GM12873 (cell line): ENCODE measurements around the gene SPON1.

Experiments used
- TF ChIP-seq, protein P1 (sequence below): IDR thresholded peaks from 2 replicates; pipeline ENCODE4 v1.5.1; 2012; ENCODE audit warnings: low read depth, mild to moderate bottlenecking, moderate library complexity, low read length, control low read depth; ENCODE audit not compliant: insufficient read depth; ENCODE audit errors: missing control alignments

SPON1 gene

DNA sequence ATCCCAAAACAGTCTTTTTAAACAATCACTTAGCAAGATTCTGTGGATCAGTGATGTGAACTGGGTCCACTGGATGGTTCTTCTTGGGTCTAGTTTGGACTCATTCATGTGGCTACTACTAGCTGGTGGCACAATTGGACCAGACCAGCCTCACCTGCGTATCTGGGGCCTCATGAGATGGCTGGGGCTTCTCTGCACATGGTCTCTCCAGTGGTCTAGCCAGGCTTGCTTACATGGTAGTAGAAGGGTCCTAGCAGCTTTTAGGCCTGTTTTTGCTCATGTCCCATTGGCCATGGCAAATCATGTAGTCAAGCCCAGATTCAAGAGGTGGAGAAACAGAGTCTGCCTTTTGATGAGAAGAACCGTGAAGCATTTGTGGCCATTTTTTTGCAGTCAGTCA, 302.4 kb downstream of the SPON1 start:
- TF ChIP-seq, protein P1, sequence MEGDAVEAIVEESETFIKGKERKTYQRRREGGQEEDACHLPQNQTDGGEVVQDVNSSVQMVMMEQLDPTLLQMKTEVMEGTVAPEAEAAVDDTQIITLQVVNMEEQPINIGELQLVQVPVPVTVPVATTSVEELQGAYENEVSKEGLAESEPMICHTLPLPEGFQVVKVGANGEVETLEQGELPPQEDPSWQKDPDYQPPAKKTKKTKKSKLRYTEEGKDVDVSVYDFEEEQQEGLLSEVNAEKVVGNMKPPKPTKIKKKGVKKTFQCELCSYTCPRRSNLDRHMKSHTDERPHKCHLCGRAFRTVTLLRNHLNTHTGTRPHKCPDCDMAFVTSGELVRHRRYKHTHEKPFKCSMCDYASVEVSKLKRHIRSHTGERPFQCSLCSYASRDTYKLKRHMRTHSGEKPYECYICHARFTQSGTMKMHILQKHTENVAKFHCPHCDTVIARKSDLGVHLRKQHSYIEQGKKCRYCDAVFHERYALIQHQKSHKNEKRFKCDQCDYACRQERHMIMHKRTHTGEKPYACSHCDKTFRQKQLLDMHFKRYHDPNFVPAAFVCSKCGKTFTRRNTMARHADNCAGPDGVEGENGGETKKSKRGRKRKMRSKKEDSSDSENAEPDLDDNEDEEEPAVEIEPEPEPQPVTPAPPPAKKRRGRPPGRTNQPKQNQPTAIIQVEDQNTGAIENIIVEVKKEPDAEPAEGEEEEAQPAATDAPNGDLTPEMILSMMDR = no peak

DNA sequence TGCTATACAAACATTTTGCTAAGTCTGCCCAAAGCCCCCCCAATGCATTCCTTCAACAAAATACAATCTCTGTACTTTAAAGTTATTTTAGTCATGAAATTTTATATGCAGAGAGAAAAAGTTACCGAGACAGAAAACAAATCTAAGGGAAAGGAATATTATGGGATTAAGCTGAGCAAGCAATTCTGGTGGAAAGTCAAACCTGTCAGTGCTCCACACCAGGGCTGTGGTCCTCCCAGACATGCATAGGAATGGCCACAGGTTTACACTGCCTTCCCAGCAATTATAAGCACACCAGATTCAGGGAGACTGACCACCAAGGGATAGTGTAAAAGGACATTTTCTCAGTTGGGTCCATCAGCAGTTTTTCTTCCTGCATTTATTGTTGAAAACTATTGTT, 304.1 kb downstream of the SPON1 start:
- TF ChIP-seq, protein P1 = no peak

DNA sequence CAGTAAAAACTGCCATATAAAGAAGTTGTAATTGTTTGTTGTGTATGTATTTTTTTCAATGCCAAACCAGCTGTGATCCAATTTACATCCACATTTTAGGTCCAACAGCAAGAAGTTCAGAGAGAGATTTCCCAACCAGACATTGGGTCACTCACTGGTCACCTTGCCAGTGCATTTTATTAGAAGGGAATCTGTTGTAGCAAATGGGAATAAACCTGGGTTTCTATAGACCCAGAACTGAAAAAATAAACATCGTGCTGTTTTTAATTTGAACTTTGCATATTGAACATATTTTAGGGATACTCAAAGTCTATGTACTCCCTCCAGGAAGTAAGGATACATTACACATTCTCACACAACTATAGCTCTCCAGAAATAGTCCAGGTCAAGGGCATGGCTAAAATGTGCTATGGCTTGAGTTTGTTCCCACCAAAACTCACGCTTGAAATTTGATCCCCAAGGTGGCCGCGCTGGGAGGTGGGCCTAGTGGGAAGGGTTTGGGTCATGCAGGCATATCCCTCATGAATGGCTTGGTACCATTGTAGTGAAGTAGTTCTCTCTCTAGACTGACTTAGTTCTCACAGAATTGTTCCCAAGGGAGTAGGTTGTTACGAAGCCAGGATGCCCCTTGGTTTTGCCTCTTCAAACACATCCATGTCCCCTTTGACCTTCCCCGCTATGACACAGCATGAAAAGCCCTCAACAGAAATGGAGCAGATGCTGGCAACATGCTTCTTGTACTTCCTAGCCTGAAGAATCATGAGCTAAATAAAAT, 305.5 kb downstream of the SPON1 start:
- TF ChIP-seq, protein P1 = no peak

DNA sequence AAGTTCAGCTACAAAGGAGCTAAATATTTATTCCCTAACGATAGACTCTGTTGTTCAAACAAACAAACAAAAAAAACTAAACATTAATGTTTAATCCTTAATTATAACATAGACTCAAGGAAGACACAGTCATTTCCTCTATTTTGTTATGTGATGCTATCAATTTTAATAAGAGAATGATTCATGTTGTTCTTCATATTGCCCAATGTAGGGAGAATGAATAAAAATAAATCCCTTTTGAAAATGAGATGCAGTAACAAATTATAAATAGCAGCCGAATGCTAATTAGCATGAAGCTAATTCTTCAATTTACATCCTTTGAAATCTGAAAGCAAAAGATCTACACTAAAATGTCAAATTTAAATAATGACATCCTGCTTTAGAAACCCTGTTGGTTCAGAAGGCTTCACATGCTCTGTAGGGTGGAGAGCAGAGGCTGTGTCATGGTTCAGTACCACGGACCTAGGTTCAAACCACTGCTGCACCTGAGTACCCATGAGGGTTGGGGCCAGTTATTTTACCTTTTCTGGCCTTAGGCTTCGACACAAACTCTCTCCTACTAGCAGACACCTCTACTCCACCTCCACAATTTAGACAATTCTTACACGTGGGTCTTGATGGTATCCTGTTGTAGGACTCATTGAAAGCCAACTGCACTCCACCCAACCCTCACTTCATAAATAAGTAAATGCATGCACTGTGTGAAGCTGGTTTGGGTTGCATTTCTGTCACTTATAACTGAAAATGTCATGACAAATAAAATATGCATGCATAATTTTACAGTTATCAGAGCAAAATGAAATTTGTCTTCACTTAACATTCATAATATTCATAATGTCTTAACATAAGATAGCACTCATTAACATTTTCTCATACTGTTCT, 307.4 kb downstream of the SPON1 start:
- TF ChIP-seq, protein P1 = no peak

DNA sequence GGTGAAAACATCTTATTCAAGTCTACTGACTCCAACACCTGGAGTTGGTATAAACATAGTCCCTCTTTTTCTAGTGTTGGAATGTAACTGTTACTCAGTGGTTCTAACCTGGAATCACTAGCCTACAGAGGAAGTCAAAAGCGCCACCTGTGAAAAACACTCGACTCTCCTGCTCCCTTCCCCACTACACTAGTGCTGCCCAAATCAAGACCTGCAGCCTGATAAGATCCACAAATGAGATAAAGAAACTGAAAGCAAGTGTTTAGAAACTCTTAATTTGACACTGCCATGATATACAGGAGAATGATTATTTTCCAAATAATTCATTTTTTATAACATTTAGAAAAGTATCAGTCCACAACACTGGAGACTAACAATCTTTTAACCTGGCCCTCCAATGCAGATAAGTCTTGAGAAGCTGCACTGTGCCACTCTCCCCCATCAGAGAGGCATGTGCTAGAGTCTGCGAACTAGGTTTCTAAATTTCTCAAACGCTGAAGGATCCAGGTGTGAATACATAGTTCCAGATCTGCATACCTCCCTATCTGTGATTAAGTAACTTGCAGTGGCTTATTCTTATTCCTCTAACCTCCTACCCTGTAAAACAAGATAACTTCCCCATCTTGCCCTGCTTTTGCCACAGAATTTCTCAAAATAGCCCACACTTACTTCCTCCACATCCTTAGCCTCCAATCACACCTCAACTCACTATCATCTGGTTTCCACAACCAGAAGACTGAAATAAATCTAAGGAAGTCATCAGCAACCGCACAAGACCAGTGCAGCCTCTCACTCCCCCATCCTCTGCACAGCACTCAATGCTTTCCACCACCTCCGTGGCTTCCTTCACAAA, 308.4 kb downstream of the SPON1 start:
- TF ChIP-seq, protein P1 = no peak

DNA sequence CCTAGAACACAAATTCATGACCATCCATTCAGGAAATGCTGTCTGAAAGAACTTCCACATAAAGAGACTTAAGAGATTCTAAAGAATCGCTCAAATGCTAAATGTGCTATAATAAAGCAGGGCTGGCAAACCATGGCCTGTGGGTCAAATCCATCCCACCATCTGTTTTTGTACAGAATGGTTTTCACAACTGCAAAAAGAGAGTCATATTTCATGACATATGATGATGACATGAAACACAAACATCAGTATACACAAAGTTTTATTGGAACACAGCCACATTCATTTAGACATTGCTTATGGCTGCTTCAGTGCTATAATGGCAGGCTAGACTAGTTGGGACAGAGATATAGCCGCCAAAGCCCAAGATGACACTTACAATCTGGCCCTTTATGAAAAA, 311.4 kb downstream of the SPON1 start:
- TF ChIP-seq, protein P1 = no peak

DNA sequence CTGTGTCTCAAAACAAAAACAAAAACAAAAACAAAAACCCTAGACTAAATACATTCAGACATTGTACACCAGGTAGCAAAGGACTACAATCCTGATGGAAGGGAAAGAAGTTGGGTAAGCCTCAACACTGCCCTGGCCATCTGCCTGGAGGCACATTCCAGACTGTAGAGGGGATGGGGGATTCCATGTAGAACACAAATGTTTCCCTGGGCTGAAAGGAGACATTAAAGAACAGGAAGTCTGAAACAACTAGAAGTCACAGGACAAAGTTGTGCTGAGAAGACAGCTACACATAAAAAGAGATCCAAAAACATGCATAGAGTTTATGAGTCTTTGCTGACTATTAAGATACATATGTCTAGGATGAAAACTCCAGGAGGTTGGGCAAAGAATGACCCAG, 312.6 kb downstream of the SPON1 start:
- TF ChIP-seq, protein P1 = no peak
